Neural progenitor cell (in vitro differentiated cells): ENCODE data around the gene RAD51B. TPM values are rescaled to one million over a fixed set of nuclear protein-coding genes. Genes with fewer than 3 reads are reported as not detected.

Experiments used
- DNase-seq: peaks from one replicate; pipeline ENCODE4 v3.0.0-alpha.2; 2016; ENCODE audit warnings: low spot score
- H2AFZ ChIP-seq: fragments of 200-600 bp; sonication (generic); replicated peaks from 2 replicates; pipeline ENCODE4 v1.6.1; 2016; ENCODE audit warnings: antibody characterized with exemption
- H3F3A ChIP-seq: fragments of 200-600 bp; sonication (generic); 2 replicates; pipeline ENCODE4 v1.6.1; 2016; ENCODE audit warnings: antibody characterized with exemption, low read depth
- H3K27ac ChIP-seq: fragments of 200-600 bp; sonication (generic); 2 replicates; pipeline ENCODE4 v1.5.1; 2016; ENCODE audit warnings: mild to moderate bottlenecking
- H3K27me3 ChIP-seq: fragments of 200-600 bp; sonication (generic); 2 replicates; pipeline ENCODE4 v1.6.1; 2016; ENCODE audit warnings: mild to moderate bottlenecking, moderate library complexity
- H3K36me3 ChIP-seq: fragments of 200-600 bp; sonication (generic); 2 replicates; pipeline ENCODE4 v1.5.1; 2016
- H3K4me1 ChIP-seq: fragments of 200-600 bp; sonication (generic); 2 replicates; pipeline ENCODE4 v1.6.1; 2016; ENCODE audit warnings: mixed run types
- H3K4me2 ChIP-seq: fragments of 200-600 bp; sonication (generic); 2 replicates; pipeline ENCODE4 v1.6.1; 2016
- H3K4me3 ChIP-seq: fragments of 200-600 bp; sonication (generic); 2 replicates; pipeline ENCODE4 v1.5.1; 2016
- H3K79me2 ChIP-seq: fragments of 200-600 bp; sonication (generic); 2 replicates; pipeline ENCODE4 v1.6.1; 2016; ENCODE audit warnings: low read depth
- H3K9ac ChIP-seq: fragments of 200-600 bp; sonication (generic); 2 replicates; pipeline ENCODE4 v1.6.1; 2016
- H3K9me3 ChIP-seq: fragments of 200-600 bp; sonication (generic); 2 replicates; pipeline ENCODE4 v1.5.1; 2016; ENCODE audit warnings: low read depth
- H4K20me1 ChIP-seq: fragments of 200-600 bp; sonication (generic); 2 replicates; pipeline ENCODE4 v1.6.1; 2016; ENCODE audit warnings: low read depth
- H3K27ac Mint-ChIP-seq: 3 replicates; pipeline ENCODE4 v1.8.0; 2021; ENCODE audit warnings: mixed read lengths
- H3K27me3 Mint-ChIP-seq: 2 replicates; pipeline ENCODE4 v1.8.0; 2022; ENCODE audit warnings: low read depth, mild to moderate bottlenecking, inconsistent platforms, moderate library complexity, mixed read lengths; ENCODE audit not compliant: insufficient read depth
- H3K36me3 Mint-ChIP-seq: 3 replicates; pipeline ENCODE4 v1.8.0; 2021; ENCODE audit warnings: mixed read lengths
- H3K4me1 Mint-ChIP-seq: 3 replicates; pipeline ENCODE4 v1.8.0; 2021; ENCODE audit warnings: mixed read lengths
- H3K4me3 Mint-ChIP-seq: 3 replicates; pipeline ENCODE4 v1.8.0; 2021; ENCODE audit warnings: mild to moderate bottlenecking, moderate library complexity, mixed read lengths
- H3K9me3 Mint-ChIP-seq: 3 replicates; pipeline ENCODE4 v1.8.0; 2020; ENCODE audit warnings: mixed read lengths
- EZH2 ChIP-seq: fragments of 200-600 bp; sonication (generic); IDR thresholded peaks from 2 replicates; pipeline ENCODE4 v1.6.1; 2017; ENCODE audit warnings: antibody characterized with exemption, mild to moderate bottlenecking, moderate library complexity
- EZH2phosphoT487 ChIP-seq: fragments of 200-600 bp; sonication (generic); IDR thresholded peaks from 2 replicates; pipeline ENCODE4 v1.6.1; 2017; ENCODE audit warnings: antibody characterized with exemption
- total RNA-seq: library from RNA; depleted of rRNA; stranded (reverse); fragments of >200 nt; gene quantifications from 2 replicates; pipeline ENCODE4 v1.2.3, GENCODE V29; 2015; ENCODE audit warnings: low replicate concordance
- TF ChIP-seq, protein P1 (sequence below): fragments of 200-600 bp; sonication (generic); IDR thresholded peaks from 2 replicates; pipeline ENCODE4 v1.5.1; 2017; ENCODE audit warnings: antibody characterized with exemption, mild to moderate bottlenecking

RAD51B gene
- total RNA-seq, 1 donor from 2014 or later: 50.5 TPM

DNA sequence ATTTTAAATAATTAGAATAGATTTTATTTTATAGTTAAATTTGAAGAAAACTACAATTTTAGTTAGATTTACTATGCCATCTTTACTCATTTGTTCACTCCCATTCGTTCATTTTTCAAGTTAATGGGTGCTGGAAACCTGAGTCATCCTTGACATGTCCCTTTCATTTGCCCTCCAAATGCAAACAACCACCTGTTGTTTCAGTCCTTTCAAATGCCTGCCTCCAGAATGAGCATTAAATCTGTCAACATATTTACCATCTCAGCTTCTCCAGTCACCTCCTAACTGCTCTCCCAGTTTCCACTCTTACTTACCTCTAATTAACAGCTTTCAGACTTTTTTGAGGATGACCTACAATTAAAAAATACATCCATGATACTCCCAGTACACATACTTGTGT lies 375.5 kb downstream of the RAD51B start:
- H3K4me2 ChIP-seq: no peak overlapping the region
- H3K4me3 ChIP-seq: no peak overlapping the region
- Mint-ChIP-seq H3K9me3 (no peaks in the 10 kb centered on the region), H3K4me3 (no peak overlapping the region), H3K27me3 (no peaks in the 10 kb centered on the region), H3K27ac (no peak overlapping the region), H3K36me3 (no peaks in the 10 kb centered on the region), H3K4me1 (peaks cover 29% of the 10 kb centered on the region)
- no peaks in the 10 kb centered on the region for H3K9me3 ChIP-seq
- H3K27ac ChIP-seq: no peak overlapping the region
- no peaks in the 10 kb centered on the region for H3K36me3 ChIP-seq
- TF ChIP-seq EZH2 (no peak), EZH2phosphoT487 (no peak)
- TF ChIP-seq, protein P1, sequence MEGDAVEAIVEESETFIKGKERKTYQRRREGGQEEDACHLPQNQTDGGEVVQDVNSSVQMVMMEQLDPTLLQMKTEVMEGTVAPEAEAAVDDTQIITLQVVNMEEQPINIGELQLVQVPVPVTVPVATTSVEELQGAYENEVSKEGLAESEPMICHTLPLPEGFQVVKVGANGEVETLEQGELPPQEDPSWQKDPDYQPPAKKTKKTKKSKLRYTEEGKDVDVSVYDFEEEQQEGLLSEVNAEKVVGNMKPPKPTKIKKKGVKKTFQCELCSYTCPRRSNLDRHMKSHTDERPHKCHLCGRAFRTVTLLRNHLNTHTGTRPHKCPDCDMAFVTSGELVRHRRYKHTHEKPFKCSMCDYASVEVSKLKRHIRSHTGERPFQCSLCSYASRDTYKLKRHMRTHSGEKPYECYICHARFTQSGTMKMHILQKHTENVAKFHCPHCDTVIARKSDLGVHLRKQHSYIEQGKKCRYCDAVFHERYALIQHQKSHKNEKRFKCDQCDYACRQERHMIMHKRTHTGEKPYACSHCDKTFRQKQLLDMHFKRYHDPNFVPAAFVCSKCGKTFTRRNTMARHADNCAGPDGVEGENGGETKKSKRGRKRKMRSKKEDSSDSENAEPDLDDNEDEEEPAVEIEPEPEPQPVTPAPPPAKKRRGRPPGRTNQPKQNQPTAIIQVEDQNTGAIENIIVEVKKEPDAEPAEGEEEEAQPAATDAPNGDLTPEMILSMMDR: no peak
- H3K9ac ChIP-seq: no peak overlapping the region
- no peak for DNase-seq
- H3K4me1 ChIP-seq: peaks cover 23% of the 10 kb centered on the region
- H3F3A ChIP-seq: peaks cover 16% of the 10 kb centered on the region
- no peaks in the 10 kb centered on the region for H3K27me3 ChIP-seq
- no peaks in the 10 kb centered on the region for H3K79me2 ChIP-seq
- no peak overlapping the region for H2AFZ ChIP-seq
- H4K20me1 ChIP-seq: no peaks in the 10 kb centered on the region

DNA sequence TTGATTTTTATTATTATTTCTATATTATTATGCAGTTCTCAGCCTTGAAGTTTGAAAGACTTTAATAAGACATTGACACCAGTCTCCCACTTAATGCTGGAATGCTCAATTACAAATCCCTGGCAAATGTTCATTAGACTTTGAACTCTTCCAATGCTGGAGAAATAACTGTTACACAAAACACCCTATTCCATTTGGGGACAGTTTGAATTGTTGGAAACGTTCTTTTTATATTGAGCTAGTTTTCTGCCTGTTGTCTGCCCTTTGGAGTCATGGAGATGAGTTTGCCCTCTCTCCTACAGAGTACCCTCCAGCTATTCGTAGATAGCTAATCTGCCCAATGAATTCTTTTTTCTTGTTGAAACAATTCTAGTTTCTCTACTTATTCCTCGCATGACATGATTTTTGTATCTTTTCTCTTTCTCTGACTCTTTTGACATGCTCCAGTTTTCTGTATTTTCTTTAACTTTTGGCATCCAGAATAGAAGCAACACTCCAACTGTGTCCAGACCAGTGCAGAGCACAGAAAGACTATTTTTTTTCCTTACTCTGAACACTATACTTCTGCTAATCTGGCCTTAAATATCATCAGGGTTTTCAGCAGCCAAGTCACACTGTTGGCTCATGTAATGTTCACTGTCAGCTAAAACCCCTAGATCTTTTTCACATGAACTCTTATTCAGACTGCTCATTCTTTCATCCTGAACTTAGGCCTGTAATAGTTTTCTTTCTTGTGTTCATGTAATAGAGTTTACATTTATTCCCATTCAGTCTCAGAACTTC lies 379.3 kb downstream of the RAD51B start:
- DNase-seq: no peak
- Histone ChIP-seq H3K4me1 (peaks cover 25% of the 10 kb centered on the region), H3K79me2 (no peaks in the 10 kb centered on the region), H3F3A (peaks cover 29% of the 10 kb centered on the region), H3K4me2 (peak overlapping the region; percentile 57), H3K4me3 (no peak overlapping the region), H3K27ac (peak overlapping the region; percentile 53), H4K20me1 (no peaks in the 10 kb centered on the region), H3K9ac (no peak overlapping the region), H2AFZ (no peak overlapping the region), H3K9me3 (no peaks in the 10 kb centered on the region), H3K27me3 (no peaks in the 10 kb centered on the region), H3K36me3 (no peaks in the 10 kb centered on the region)
- Mint-ChIP-seq H3K4me1 (peaks cover 34% of the 10 kb centered on the region), H3K9me3 (peaks cover 9% of the 10 kb centered on the region), H3K27me3 (no peaks in the 10 kb centered on the region), H3K27ac (peak overlapping the region; percentile 99), H3K36me3 (peaks cover 5% of the 10 kb centered on the region), H3K4me3 (peak overlapping the region; percentile 4)
- TF ChIP-seq, protein P1: no peak

DNA sequence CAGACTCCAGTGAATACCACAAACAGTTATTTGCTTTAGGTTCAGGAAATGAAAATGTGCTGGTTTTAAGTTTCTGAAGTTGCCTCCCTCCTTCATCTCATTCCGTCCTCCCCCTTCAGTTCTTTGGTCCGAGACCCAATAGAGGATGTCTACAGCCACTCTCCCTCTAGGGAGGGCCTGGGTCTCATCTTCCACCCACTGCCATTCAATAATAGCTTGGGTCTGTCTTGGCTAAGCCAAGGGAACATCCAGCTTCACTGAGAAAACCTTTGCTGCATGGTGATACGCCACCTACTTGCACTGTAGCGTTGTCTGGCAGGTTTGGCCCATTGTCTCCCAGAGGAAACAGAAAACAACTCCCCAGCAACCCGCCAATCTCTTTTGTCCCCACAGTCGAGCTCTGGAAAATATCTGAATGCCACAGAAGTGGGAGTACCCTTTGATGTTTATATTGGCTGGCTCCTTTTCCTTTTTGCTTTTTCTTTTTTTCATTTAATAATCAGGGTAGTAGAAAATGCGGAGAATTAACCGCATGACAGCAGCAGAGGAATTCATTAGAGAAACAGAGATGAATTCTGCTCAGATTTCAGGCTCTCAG lies 380.1 kb downstream of the RAD51B start:
- Mint-ChIP-seq H3K36me3 (peaks cover 5% of the 10 kb centered on the region), H3K27me3 (no peaks in the 10 kb centered on the region), H3K9me3 (peaks cover 12% of the 10 kb centered on the region), H3K27ac (peak overlapping the region; percentile 99), H3K4me1 (peaks cover 34% of the 10 kb centered on the region), H3K4me3 (peak overlapping the region; percentile 78)
- Histone ChIP-seq H4K20me1 (no peaks in the 10 kb centered on the region), H3K36me3 (no peaks in the 10 kb centered on the region), H3K4me3 (no peak overlapping the region), H3K79me2 (no peaks in the 10 kb centered on the region), H3K4me2 (peak overlapping the region; percentile 57), H3K27me3 (no peaks in the 10 kb centered on the region), H3K4me1 (peaks cover 25% of the 10 kb centered on the region), H3K27ac (peak overlapping the region; percentile 53), H3K9me3 (no peaks in the 10 kb centered on the region), H3F3A (peaks cover 29% of the 10 kb centered on the region), H2AFZ (no peak overlapping the region), H3K9ac (no peak overlapping the region)
- no peak for TF ChIP-seq EZH2
- TF ChIP-seq, protein P1: peak; percentile 14
- DNase-seq: peak; percentile 86
